H1 (cell line): ENCODE data around the gene RND2. TPM values are rescaled to one million over a fixed set of nuclear protein-coding genes. Genes with fewer than 3 reads are reported as not detected.
A peak's percentile ranks its signal among the peaks of the same experiment; 100 is the strongest.

Experiments
- CTCF ChIA-PET: fragments of 300-600 bp; sonication (Branson Sonifier 250); formaldehyde crosslinking; loops from one replicate; lab custom pipeline; 2021; ENCODE audit not compliant: partially characterized antibody; lab: Charles Lee
- POLR2A ChIA-PET: fragments of 300-600 bp; sonication (Branson Sonifier 250); formaldehyde crosslinking; loops from one replicate; lab custom pipeline; 2021; ENCODE audit warnings: inconsistent platforms; ENCODE audit not compliant: partially characterized antibody; lab: Charles Lee
- DNase-seq, 2 experiments: peaks; one replicate each; pipeline versions ENCODE4 v3.0.0 to v3.0.0-alpha.2; 2010 to 2022; ENCODE audit warnings: low spot score in 2 of 2, low read depth in 1 of 2, mixed read lengths in 1 of 2
- FAIRE-seq: peaks from 2 replicates; lab custom pipeline; 2011; peaks lifted over from hg19 to GRCh38; lab: Jason Lieb, UNC
- H2AFZ ChIP-seq: 2 replicates; pipeline ENCODE4 v1.8.1; 2012; ENCODE audit warnings: low read length, inconsistent platforms
- H2AK5ac ChIP-seq: 2 replicates; pipeline ENCODE4 v1.6.1; 2013; ENCODE audit warnings: low read depth, low read length
- H2BK120ac ChIP-seq: replicated peaks from 2 replicates; pipeline ENCODE3; 2013; ENCODE audit warnings: low read depth, low read length, inconsistent platforms
- H2BK12ac ChIP-seq: 2 replicates; pipeline ENCODE4 v1.6.1; 2013; ENCODE audit warnings: low read depth, low read length
- H2BK15ac ChIP-seq: 2 replicates; pipeline ENCODE4 v1.6.1; 2013; ENCODE audit warnings: low read length
- H2BK20ac ChIP-seq: 2 replicates; pipeline ENCODE4 v1.6.1; 2013; ENCODE audit warnings: low read length
- H2BK5ac ChIP-seq: 2 replicates; pipeline ENCODE4 v1.6.1; 2013; ENCODE audit warnings: low read depth, low read length
- H3K14ac ChIP-seq: 2 replicates; pipeline ENCODE4 v1.6.1; 2013; ENCODE audit warnings: inconsistent platforms; ENCODE audit not compliant: insufficient read length
- H3K18ac ChIP-seq: 2 replicates; pipeline ENCODE4 v1.6.1; 2013; ENCODE audit warnings: low read length; ENCODE audit errors: extremely low read depth
- H3K23ac ChIP-seq: 2 replicates; pipeline ENCODE4 v1.6.1; 2013; ENCODE audit warnings: inconsistent platforms; ENCODE audit not compliant: insufficient read length
- H3K23me2 ChIP-seq: 2 replicates; pipeline ENCODE4 v1.6.1; 2013; ENCODE audit warnings: low read depth, low read length
- H3K27ac ChIP-seq: 2 replicates; pipeline ENCODE4 v1.6.1; 2011; ENCODE audit warnings: low read depth, low read length, inconsistent platforms
- H3K27me3 ChIP-seq, 4 experiments: replicated peaks in 1 of 4; 1 replicate in 1 of 4; 2 replicates in 3 of 4; pipeline versions ENCODE4 v1.6.1 to v1.8.1; 2011 to 2013; ENCODE audit warnings: low read length in 3 of 4, mild to moderate bottlenecking in 3 of 4, inconsistent platforms in 2 of 4, mixed read lengths in 2 of 4, moderate library complexity in 1 of 4; ENCODE audit not compliant: control insufficient read depth in 3 of 4, insufficient read depth in 3 of 4; ENCODE audit errors: extremely low read depth in 1 of 4
- H3K36me3 ChIP-seq, 4 experiments: 2 replicates each; pipeline versions ENCODE4 v1.6.1 to v1.8.1; 2011 to 2013; ENCODE audit warnings: mild to moderate bottlenecking in 4 of 4, low read length in 3 of 4, moderate library complexity in 2 of 4, control low read depth in 1 of 4, inconsistent platforms in 1 of 4; ENCODE audit not compliant: insufficient read depth in 4 of 4, control insufficient read depth in 2 of 4
- H3K4ac ChIP-seq: replicated peaks from 2 replicates; pipeline ENCODE3; 2013; ENCODE audit warnings: low read length, low read depth, mixed read lengths, inconsistent platforms; ENCODE audit not compliant: insufficient read length
- H3K4me1 ChIP-seq, 4 experiments: replicated peaks in 1 of 4; 1 replicate in 1 of 4; 2 replicates in 3 of 4; pipeline versions ENCODE4 v1.6.1 to v1.8.1; 2011 to 2013; ENCODE audit warnings: low read length in 3 of 4, inconsistent platforms in 2 of 4, mixed read lengths in 1 of 4; ENCODE audit not compliant: insufficient read depth in 4 of 4, control insufficient read depth in 3 of 4
- H3K4me2 ChIP-seq, 2 experiments: 2 replicates each; pipeline versions ENCODE4 v1.6.1 to v1.8.1; 2011 to 2013; ENCODE audit warnings: low read depth in 2 of 2, low read length in 2 of 2, control low read depth in 1 of 2, inconsistent platforms in 1 of 2, mild to moderate bottlenecking in 1 of 2; ENCODE audit not compliant: insufficient read depth in 1 of 2
- H3K4me3 ChIP-seq, 4 experiments: fragments of 200-600, 300-600 bp in 1 of 4; sonication (generic), shearing (Covaris generic), sonication (Bioruptor Twin) in 1 of 4; 2 replicates each; pipeline versions ENCODE4 v1.5.1 to v1.8.1; 2011 to 2016; ENCODE audit warnings: low read length in 4 of 4, low read depth in 3 of 4, control low read depth in 2 of 4, inconsistent platforms in 2 of 4, mild to moderate bottlenecking in 2 of 4, mixed read lengths in 1 of 4, moderate library complexity in 1 of 4; ENCODE audit not compliant: insufficient read depth in 2 of 4; ENCODE audit errors: extremely low read depth in 1 of 4
- H3K56ac ChIP-seq: replicated peaks from 2 replicates; pipeline ENCODE3; 2013; ENCODE audit warnings: low read depth, mild to moderate bottlenecking, mixed read lengths, low read length, inconsistent platforms; ENCODE audit not compliant: insufficient read length
- H3K79me1 ChIP-seq: 2 replicates; pipeline ENCODE4 v1.6.1; 2013; ENCODE audit warnings: low read depth, low read length, control low read depth
- H3K79me2 ChIP-seq, 2 experiments: 2 replicates each; pipeline versions ENCODE4 v1.6.1 to v1.8.1; 2012 to 2013; ENCODE audit warnings: low read length in 2 of 2, mild to moderate bottlenecking in 2 of 2, inconsistent platforms in 1 of 2; ENCODE audit not compliant: insufficient read depth in 2 of 2, control insufficient read depth in 1 of 2
- H3K9ac ChIP-seq, 4 experiments: replicated peaks in 1 of 4; 1 replicate in 1 of 4; 2 replicates in 3 of 4; pipeline versions ENCODE4 v1.6.1 to v1.8.1; 2011 to 2013; ENCODE audit warnings: low read depth in 3 of 4, low read length in 3 of 4, control low read depth in 2 of 4, mild to moderate bottlenecking in 2 of 4, moderate library complexity in 2 of 4, inconsistent platforms in 1 of 4; ENCODE audit errors: extremely low read depth in 1 of 4
- H3K9me3 ChIP-seq, 2 experiments: 2 replicates each; pipeline versions ENCODE4 v1.6.1 to v1.8.1; 2012 to 2013; ENCODE audit warnings: mild to moderate bottlenecking in 2 of 2, moderate library complexity in 2 of 2, control low read depth in 1 of 2, inconsistent platforms in 1 of 2, low read depth in 1 of 2, low read length in 1 of 2, mixed read lengths in 1 of 2; ENCODE audit not compliant: insufficient read depth in 2 of 2
- H4K20me1 ChIP-seq, 2 experiments: replicated peaks in 1 of 2; 2 replicates each; pipeline versions ENCODE3 to v1.8.1; 2011 to 2013; ENCODE audit warnings: inconsistent platforms in 2 of 2, low read length in 2 of 2, mild to moderate bottlenecking in 1 of 2; ENCODE audit not compliant: insufficient read depth in 2 of 2, control insufficient read depth in 1 of 2
- H4K5ac ChIP-seq: 2 replicates; pipeline ENCODE4 v1.6.1; 2013; ENCODE audit warnings: low read length, low read depth, mixed read lengths, inconsistent platforms; ENCODE audit not compliant: insufficient read length
- H4K8ac ChIP-seq: 2 replicates; pipeline ENCODE4 v1.8.0; 2013; ENCODE audit warnings: mild to moderate bottlenecking, moderate library complexity, low read length, inconsistent platforms; ENCODE audit not compliant: insufficient read depth; ENCODE audit errors: extremely low read depth
- H4K91ac ChIP-seq: replicated peaks from 2 replicates; pipeline ENCODE3; 2013; ENCODE audit warnings: low read length, mixed read lengths, inconsistent platforms; ENCODE audit not compliant: insufficient read length
- EP300 ChIP-seq, 2 experiments: IDR thresholded peaks; 1 replicate in 1 of 2; 2 replicates in 1 of 2; pipeline ENCODE4 v1.6.1; 2011 to 2012; ENCODE audit warnings: low read depth in 2 of 2, low read length in 2 of 2, mild to moderate bottlenecking in 2 of 2, borderline replicate concordance in 1 of 2, inconsistent platforms in 1 of 2, moderate library complexity in 1 of 2
- HDAC2 ChIP-seq, 2 experiments: fragments of 300-600 bp in 1 of 2; sonication (generic) in 1 of 2; IDR thresholded peaks; 2 replicates each; pipeline ENCODE4 v1.6.1; 2011 to 2012; ENCODE audit warnings: low read depth in 2 of 2, low read length in 2 of 2, mild to moderate bottlenecking in 2 of 2, moderate library complexity in 2 of 2, borderline replicate concordance in 1 of 2, inconsistent platforms in 1 of 2
- POU5F1 ChIP-seq: IDR thresholded peaks from 2 replicates; pipeline ENCODE4 v1.6.1; 2011; ENCODE audit warnings: low read depth, mild to moderate bottlenecking, low read length, moderate library complexity
- RAD21 ChIP-seq, 2 experiments: IDR thresholded peaks in 1 of 2; conservative IDR thresholded peaks in 1 of 2; 2 replicates each; pipeline ENCODE4 v1.6.1; 2011; ENCODE audit warnings: low read depth in 2 of 2, low read length in 2 of 2, improper control_type of control experiment in 1 of 2, inconsistent platforms in 1 of 2, mild to moderate bottlenecking in 1 of 2, moderate library complexity in 1 of 2
- RFX5 ChIP-seq: IDR thresholded peaks from 2 replicates; pipeline ENCODE4 v1.6.1; 2011; ENCODE audit warnings: low read depth, low read length, improper control_type of control experiment, borderline replicate concordance
- SP1 ChIP-seq: IDR thresholded peaks from 2 replicates; pipeline ENCODE4 v1.6.1; 2011; ENCODE audit warnings: low read depth, low read length
- ZNF274 ChIP-seq: IDR thresholded peaks from 2 replicates; pipeline ENCODE4 v1.7.0; 2012; ENCODE audit warnings: low read length, borderline replicate concordance; ENCODE audit errors: extremely low read depth
- WGBS, 2 experiments: shearing (Covaris generic) in 1 of 2; methylation state at CpG; one replicate each; pipeline versions ENCODE4 v1.1.6 to v1.1.7; 2013 to 2015; ENCODE audit warnings: low lambda C conversion rate in 2 of 2, mixed read lengths in 2 of 2, inconsistent platforms in 1 of 2, low coverage in 1 of 2, missing lambda C conversion rate in 1 of 2; ENCODE audit not compliant: insufficient replicate concordance in 2 of 2, insufficient coverage in 1 of 2, insufficient read length in 1 of 2; ENCODE audit errors: extremely low coverage in 1 of 2, missing lambda C conversion rate in 1 of 2; 5-methylcytosine and 5-hydroxymethylcytosine counted together
- polyA plus RNA-seq, 7 experiments: library from polyadenylated mRNA; depleted of rRNA in 3 of 7; stranded (reverse) in 5 of 7; unstranded in 2 of 7; fragments of >200 nt in 5 of 7; fragments of 200-250 nt in 2 of 7; gene quantifications; 1 replicate in 5 of 7; 2 replicates in 1 of 7; 4 replicates in 1 of 7; pipeline versions ENCODE4 v1.2.1 to v1.2.3, GENCODE V29; 2011 to 2013; ENCODE audit warnings: missing spikeins in 2 of 7, mixed read lengths in 2 of 7
- total RNA-seq: library from RNA; stranded (reverse); fragmentation: NEBNext Ultra II Directional; extraction: Animal tissue kit (Norgen Biotek cat#: 25700); gene quantifications from 2 replicates; pipeline ENCODE4 v1.2.1, GENCODE V29; 2021
- TF ChIP-seq, protein P1 (sequence below): IDR thresholded peaks from 2 replicates; pipeline ENCODE4 v1.6.1; 2012; ENCODE audit warnings: inconsistent platforms
- TF ChIP-seq, protein P2 (sequence below): IDR thresholded peaks from 2 replicates; pipeline ENCODE4 v1.6.1; 2011; ENCODE audit warnings: low read length, improper control_type of control experiment

RND2 gene
- total and polyA plus RNA-seq, 2 of the 8 experiments (the other 6 are each of a cell fraction or from before 2014, with no cell fraction given) = 51.3 to 61.4 TPM

DNA sequence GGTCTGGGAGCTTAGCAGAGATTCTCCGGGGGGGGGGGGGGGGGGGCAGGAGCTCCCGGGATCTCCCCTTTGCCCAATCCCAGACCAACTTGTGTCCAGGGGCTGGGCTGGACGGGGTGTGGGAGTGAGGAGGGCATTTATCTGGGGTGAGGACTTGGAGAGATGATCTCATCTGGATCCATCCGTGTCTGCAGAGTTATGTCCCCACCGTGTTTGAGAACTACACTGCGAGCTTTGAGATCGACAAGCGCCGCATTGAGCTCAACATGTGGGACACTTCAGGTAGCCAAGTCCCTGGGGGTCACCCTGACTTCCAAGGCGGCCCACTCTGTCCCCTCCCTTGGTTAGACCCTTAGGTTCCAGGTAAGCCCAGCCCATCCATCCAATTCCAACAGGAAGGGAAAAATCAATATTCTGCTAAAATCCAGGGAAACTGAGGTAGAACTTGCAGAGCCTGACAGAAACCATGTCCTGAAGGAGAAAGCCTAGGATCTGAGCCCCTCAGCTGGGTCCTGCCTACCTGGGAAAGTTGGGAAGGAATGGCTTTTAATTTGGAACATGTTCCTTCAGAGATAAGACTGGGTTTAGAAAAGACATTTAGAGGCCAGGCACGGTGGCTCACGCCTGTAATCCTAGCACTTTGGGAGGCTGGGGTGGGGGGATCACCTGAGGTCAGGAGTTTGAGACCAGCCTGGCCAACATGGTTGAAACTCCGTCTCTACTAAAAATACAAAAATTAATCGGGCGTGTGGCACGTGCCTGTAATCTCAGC is 921 bp downstream of the RND2 start:
- WGBS, 2 experiments = 74% methylated on average over 13 of the region's 16 CpGs; no CpG with 5 or more reads in 1 of the 2 experiments
- H2BK15ac ChIP-seq = no peak overlapping the region
- TF ChIP-seq POU5F1 = no peak
- no peak for TF ChIP-seq RAD21 (IDR thresholded peaks at IDR 0.05 in 1 of 2, conservative IDR thresholded peaks at IDR 0.05 in 1 of 2; ENCODE audit: low read depth in 2 of 2, low read length in 2 of 2)
- TF ChIP-seq, protein P1, sequence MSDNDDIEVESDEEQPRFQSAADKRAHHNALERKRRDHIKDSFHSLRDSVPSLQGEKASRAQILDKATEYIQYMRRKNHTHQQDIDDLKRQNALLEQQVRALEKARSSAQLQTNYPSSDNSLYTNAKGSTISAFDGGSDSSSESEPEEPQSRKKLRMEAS = no peak
- TF ChIP-seq RFX5 = no peak
- TF ChIP-seq EP300 (IDR thresholded peaks at IDR 0.05; ENCODE audit: borderline replicate concordance in 1 of 2, low read depth in 2 of 2, low read length in 2 of 2) = no peak
- TF ChIP-seq, protein P2, sequence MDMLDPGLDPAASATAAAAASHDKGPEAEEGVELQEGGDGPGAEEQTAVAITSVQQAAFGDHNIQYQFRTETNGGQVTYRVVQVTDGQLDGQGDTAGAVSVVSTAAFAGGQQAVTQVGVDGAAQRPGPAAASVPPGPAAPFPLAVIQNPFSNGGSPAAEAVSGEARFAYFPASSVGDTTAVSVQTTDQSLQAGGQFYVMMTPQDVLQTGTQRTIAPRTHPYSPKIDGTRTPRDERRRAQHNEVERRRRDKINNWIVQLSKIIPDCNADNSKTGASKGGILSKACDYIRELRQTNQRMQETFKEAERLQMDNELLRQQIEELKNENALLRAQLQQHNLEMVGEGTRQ = no peak
- TF ChIP-seq SP1 = no peak
- TF ChIP-seq HDAC2 (IDR thresholded peaks at IDR 0.05; ENCODE audit: borderline replicate concordance in 1 of 2, low read depth in 2 of 2, low read length in 2 of 2) = no peak
- no peak for TF ChIP-seq ZNF274

More for the DNA sequence above, 921 bp downstream of the RND2 start:
- no peak overlapping the region for H3K27ac ChIP-seq
- no peaks in the 10 kb centered on the region; the same call in 1 of the 2 replicates for H3K79me1 ChIP-seq
- H3K56ac ChIP-seq = no peak overlapping the region
- H2AK5ac ChIP-seq = no peak overlapping the region
- no peak for DNase-seq
- no peak overlapping the region for H2AFZ ChIP-seq
- peaks cover 13 to 22% (median 15%) of the 10 kb centered on the region in 4 experiments for H3K4me1 ChIP-seq
- no peak overlapping the region for H3K4ac ChIP-seq
- H3K9ac ChIP-seq = peak overlapping the region in 1 of 4 experiments; percentile 38; a peak in 1 of 7 replicates
- H4K20me1 ChIP-seq = no peaks in the 10 kb centered on the region
- ChIA-PET CTCF (interaction anchor here (0.6 to 1.3 kb wide), 3 partner anchors 17 to 389 kb away, joined by 3 to 4 read pairs (median 3); no protein-coding TSS in a partner anchor), POLR2A (interaction anchor here (0.7 to 10.8 kb wide), 5 partner anchors 9 to 290 kb away, joined by 3 to 61 read pairs (median 4); no protein-coding TSS in a partner anchor)
- FAIRE-seq = no peak
- H3K4me2 ChIP-seq = peak overlapping the region; percentile 64 to 92
- peak overlapping the region; percentile 33 for H4K91ac ChIP-seq
- no peaks in the 10 kb centered on the region for H3K9me3 ChIP-seq
- H3K23me2 ChIP-seq = peaks cover 10% of the 10 kb centered on the region; the same call in 1 of the 2 replicates
- H4K5ac ChIP-seq = no peak overlapping the region
- peaks cover 0 to 10% of the 10 kb centered on the region in 2 experiments; a peak in 2 of 4 replicates for H3K79me2 ChIP-seq
- peaks cover 0 to 22% (median 4%) of the 10 kb centered on the region in 4 experiments; a peak in 2 of 8 replicates for H3K36me3 ChIP-seq
- peak overlapping the region; percentile 58 to 79 (median 66) for H3K4me3 ChIP-seq
- peak overlapping the region; percentile 90; the same call in 1 of the 2 replicates for H3K18ac ChIP-seq
- no peak overlapping the region for H2BK5ac ChIP-seq
- no peak overlapping the region for H2BK120ac ChIP-seq
- H3K23ac ChIP-seq = no peak overlapping the region
- no peak overlapping the region for H2BK20ac ChIP-seq
- no peak overlapping the region for H2BK12ac ChIP-seq
- H3K14ac ChIP-seq = no peak overlapping the region
- no peak overlapping the region for H4K8ac ChIP-seq
- no peaks in the 10 kb centered on the region for H3K27me3 ChIP-seq
